Mucosa of gallbladder (tissue), 1 donor: Measurements from ENCODE around the gene CADPS. TPM values are rescaled to one million over a fixed set of nuclear protein-coding genes. Genes with fewer than 3 reads are reported as not detected.

ENCODE experiments used
- DNase-seq: peaks from one replicate; pipeline ENCODE4 v3.0.0-alpha.2; 2020; ENCODE audit warnings: low spot score
- total RNA-seq: library from RNA; stranded (reverse); gene quantifications from one replicate; pipeline ENCODE4 v1.2.1, GENCODE V29; 2021
- donor health status: DM: no; HTN: no; CAD: no.

Gene CADPS
- total RNA-seq, 1 donor from 2014 or later: 37.2 TPM

DNA sequence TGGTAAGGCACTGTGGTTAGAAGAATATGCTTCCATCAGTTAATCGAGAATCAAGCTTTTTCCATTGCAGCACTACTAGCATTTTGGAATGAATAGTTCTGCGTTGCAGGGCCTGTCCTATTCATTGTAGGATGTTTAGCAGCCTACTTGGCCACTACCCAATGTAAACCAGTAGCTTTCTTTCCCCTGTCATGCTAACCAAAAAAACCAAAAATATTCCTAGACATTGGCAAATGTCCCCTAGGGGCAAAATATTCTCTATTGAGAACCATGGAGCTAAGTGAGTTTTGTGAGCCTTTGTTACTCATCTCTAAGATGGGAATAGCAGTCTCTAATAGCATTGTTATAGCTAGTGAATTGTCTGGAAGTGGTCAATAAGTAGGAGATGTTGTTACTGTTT is 187.2 kb downstream of the CADPS start:
- no peak for DNase-seq

DNA sequence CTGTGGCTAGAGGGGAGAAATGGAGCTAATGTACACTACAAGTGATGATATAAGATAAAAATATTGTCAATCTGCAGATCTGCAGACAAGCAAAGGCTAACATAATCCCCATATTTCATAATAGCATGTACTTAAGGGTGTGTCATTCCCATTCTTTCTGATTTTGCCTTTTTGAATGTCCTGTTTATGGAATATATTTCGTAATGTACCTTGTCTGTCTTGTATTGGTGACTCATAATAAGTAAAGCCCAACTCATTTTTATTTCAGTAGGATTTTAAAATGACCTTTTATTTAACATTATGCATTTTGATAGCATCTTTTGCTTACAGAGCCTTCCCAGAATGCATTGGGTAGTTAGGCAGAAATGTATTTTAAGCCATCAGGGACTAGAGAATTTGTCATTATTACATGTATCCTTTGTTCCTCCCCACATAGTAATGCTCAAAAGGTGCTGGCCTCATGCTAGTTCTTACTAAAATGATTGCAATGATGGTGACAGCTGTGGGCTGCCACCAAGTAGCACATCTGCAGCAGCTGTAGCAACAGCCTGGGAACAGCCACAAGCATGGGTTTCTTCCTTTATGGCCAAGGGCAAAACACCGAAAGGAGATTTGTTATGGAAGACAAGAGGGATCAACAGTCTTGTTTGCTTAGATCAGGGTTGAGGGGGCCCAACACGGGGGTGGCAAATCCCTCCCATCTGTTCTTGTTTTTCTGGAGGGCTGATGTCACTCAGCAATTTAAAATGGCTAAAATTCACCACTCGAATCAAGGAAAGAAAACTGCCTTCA is 188.5 kb downstream of the CADPS start:
- DNase-seq: no peak

GRCh38 chr3:62682826-62683225 is 192.4 kb downstream of the CADPS start:
- DNase-seq: no peak

DNA sequence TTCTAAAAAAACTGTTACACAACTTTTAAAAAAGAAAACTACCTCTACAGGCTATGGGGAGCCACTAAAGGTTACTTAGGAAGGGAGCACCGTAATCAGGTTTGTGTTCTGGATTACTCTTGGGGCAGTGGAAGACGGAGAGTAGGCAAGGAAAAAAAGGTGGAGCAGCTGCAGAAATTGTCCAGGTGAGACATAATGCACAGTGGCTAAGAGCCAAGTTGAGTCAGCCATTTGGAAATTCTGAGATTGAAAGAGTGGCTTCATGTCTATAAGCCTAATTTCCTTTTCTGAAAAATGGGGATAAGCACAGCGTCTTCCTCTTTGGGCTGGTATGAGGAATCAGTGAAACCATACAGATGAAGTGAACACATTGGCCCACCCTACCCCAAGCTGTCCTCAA is 195.2 kb downstream of the CADPS start:
- no peak for DNase-seq

DNA sequence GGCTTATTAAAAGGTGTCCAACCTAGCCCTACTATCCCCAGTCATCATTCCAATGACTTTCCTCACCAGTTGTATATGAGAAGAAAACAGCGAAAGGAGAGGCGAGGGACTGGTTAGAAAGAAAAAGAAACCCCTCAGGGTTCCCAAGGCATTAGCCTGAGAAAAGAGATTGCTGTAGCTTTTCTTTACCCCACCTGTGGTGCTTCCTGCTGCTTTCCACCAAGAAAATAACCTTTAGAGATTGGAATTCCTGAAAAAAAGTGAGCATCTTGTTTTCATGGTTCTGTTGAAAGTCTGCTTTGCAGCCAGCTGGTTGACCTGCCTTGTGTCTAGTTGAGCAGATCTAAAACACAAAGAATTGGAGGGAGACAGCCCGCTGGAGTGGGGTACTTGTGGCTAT is 196.4 kb downstream of the CADPS start:
- no peak for DNase-seq

GRCh38 chr3:62677926-62678325 is 197.3 kb downstream of the CADPS start:
- no peak for DNase-seq

- no peak for DNase-seq
These were observed 198.4 kb downstream of the CADPS start for GRCh38 chr3:62676689-62677271.

- no peak for DNase-seq
These were observed 199.7 kb downstream of the CADPS start for GRCh38 chr3:62675492-62675891.

- DNase-seq: no peak
These were observed 202.3 kb downstream of the CADPS start for GRCh38 chr3:62672988-62673313.

- no peak for DNase-seq
These were observed 202.8 kb downstream of the CADPS start for GRCh38 chr3:62672270-62672987.

GRCh38 chr3:62670351-62670750 is 204.9 kb downstream of the CADPS start:
- no peak for DNase-seq

- DNase-seq: no peak
These were observed 206.1 kb downstream of the CADPS start for GRCh38 chr3:62669161-62669560.

DNA sequence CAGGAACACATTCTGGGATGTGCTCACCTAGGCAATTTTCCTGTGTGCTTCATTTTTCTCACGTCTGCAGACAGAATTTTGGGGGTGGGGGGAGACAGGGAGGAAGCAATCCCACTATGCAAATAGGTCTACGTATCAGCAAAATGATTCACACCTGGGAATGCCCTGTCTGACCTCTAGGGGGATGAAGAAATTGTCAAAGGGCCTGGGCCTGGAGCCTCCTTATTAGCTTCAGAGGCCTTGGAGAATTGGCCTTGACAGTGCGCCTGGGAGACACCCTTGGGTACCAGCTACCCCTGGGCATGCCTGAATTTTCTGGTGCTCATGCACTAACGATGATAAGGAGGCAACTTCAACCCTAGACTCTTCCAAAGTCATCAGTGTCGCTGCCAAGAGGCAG is 207.5 kb downstream of the CADPS start:
- no peak for DNase-seq

GRCh38 chr3:62665627-62666437 is 209.4 kb downstream of the CADPS start:
- peak; percentile 81 for DNase-seq

GRCh38 chr3:62662677-62663076 is 212.5 kb downstream of the CADPS start:
- DNase-seq: no peak

DNA sequence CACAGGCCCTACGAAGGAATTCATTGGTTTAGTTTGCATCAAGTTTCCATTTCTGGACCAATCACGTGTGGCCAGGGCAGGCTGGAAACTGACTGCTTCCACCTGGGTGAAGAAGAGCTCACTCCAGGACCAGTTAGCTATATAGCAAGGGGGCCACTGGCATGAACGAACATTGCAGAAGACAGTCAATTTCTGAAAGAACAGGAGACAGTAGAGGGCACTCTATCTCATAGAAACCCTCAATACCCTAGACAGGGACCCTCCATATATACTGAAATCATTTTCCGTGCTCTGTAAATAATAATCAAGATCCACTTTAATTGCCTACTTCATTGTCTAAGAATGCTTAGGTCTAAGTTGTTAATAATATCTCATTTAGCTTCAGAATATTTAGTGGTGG is 215.6 kb downstream of the CADPS start:
- DNase-seq: no peak

DNA sequence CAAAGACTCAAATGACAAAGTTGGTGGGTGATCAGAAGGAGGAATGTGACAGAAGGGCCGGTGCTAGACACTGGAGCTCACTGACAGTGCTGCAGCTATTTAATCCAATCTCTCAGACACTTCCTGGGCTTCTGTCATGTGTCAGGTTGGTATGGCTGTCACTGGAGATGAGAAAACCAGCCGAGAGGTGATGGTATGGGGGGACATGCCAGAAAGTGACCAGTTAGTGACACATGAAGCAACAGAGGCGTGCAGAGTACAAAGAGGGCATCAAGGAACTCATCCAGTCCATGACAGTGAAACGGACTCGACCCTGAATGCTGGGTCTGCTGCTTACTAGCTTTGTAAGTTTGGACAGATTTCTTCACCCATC is 219.5 kb downstream of the CADPS start:
- DNase-seq: no peak

GRCh38 chr3:62655056-62655690 is 220.0 kb downstream of the CADPS start:
- no peak for DNase-seq

DNA sequence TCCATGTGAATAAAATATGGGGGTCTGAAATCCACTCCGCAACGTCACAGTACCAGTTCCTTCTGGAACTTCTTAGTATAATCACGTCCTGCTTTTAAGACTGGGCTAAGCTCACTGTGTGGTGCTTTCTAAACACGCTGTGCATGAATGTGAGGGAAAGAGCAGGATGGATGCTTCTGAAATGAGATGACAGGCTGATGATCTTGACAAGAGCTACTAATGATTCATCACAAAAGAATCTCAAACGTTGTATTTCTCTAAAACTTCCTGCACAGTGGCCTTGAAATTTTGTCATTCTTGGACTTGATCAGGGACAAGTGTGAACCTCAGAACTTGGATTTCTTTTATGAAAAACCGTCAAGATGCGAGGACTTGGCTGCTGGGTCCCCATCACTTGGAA is 221.4 kb downstream of the CADPS start:
- DNase-seq: no peak

- no peak for DNase-seq
These were observed 227.5 kb downstream of the CADPS start for GRCh38 chr3:62647711-62648110.

GRCh38 chr3:62644493-62644892 is 230.7 kb downstream of the CADPS start:
- no peak for DNase-seq

DNA sequence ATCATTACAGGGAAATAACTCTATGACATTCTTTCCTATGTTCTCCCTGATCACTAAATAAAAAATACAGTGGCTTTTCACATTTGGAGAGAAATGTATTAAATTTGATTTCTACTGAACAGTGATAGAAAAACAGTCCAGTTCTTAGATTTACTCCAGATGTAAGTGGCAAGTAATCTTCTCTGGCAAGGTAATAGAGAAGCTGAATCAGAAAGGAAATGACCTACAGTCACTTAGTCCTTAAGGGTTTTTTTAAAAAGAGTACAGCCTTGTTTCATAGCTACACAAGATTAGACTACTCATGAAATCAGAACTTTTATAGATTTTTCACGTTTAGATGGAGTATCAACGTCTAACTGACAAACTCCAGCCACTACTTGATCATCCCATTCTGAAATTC is 236.9 kb downstream of the CADPS start:
- no peak for DNase-seq
